GM23338 (cell line): Measurements from ENCODE around the gene OPTC. TPM values are rescaled to one million over a fixed set of nuclear protein-coding genes. Genes with fewer than 3 reads are reported as not detected.

Experiments
- ATAC-seq: fragments of 200-7000 bp; cut with Tn5 transposase; 3 replicates; pipeline ENCODE4 v1.9.1; 2020
- DNase-seq: peaks from one replicate; pipeline ENCODE4 v3.0.0-alpha.2; 2015; ENCODE audit warnings: low spot score
- H2AFZ ChIP-seq: fragments of 200-600 bp; sonication (generic); 2 replicates; pipeline ENCODE4 v1.8.0; 2016; ENCODE audit warnings: antibody characterized with exemption, mild to moderate bottlenecking, moderate library complexity
- H3F3A ChIP-seq: fragments of 200-600 bp; sonication (generic); replicated peaks from 2 replicates; pipeline ENCODE4 v1.8.0; 2017; ENCODE audit warnings: antibody characterized with exemption, mixed run types, low read depth
- H3K27ac ChIP-seq: fragments of 200-600 bp; sonication (generic); 2 replicates; pipeline ENCODE4 v1.6.1; 2016; ENCODE audit warnings: low read depth
- H3K27me3 ChIP-seq: fragments of 200-600 bp; sonication (generic); 2 replicates; pipeline ENCODE4 v1.8.0; 2016; ENCODE audit warnings: mild to moderate bottlenecking, mixed run types, moderate library complexity; ENCODE audit not compliant: insufficient read depth
- H3K36me3 ChIP-seq: fragments of 200-600 bp; sonication (generic); 2 replicates; pipeline ENCODE4 v1.8.0; 2016; ENCODE audit warnings: mild to moderate bottlenecking; ENCODE audit not compliant: insufficient read depth
- H3K4me1 ChIP-seq: fragments of 200-600 bp; sonication (generic); 2 replicates; pipeline ENCODE4 v1.8.0; 2016; ENCODE audit warnings: mild to moderate bottlenecking, moderate library complexity; ENCODE audit not compliant: insufficient read depth
- H3K4me2 ChIP-seq: fragments of 200-600 bp; sonication (generic); 2 replicates; pipeline ENCODE4 v1.7.1; 2017; ENCODE audit warnings: mixed run types
- H3K4me3 ChIP-seq: fragments of 200-600 bp; sonication (generic); 2 replicates; pipeline ENCODE4 v1.6.1; 2016; ENCODE audit warnings: mixed run types
- H3K79me2 ChIP-seq: fragments of 200-600 bp; sonication (generic); replicated peaks from 2 replicates; pipeline ENCODE4 v1.8.0; 2017; ENCODE audit warnings: mild to moderate bottlenecking; ENCODE audit not compliant: insufficient read depth
- H3K9me2 ChIP-seq: fragments of 200-600 bp; sonication (generic); 2 replicates; pipeline ENCODE4 v1.8.0; 2017; ENCODE audit not compliant: insufficient read depth
- H4K20me1 ChIP-seq: fragments of 200-600 bp; sonication (generic); replicated peaks from 2 replicates; pipeline ENCODE4 v1.8.0; 2017; ENCODE audit warnings: mild to moderate bottlenecking; ENCODE audit not compliant: insufficient read depth
- H3K27ac Mint-ChIP-seq: 2 replicates; pipeline ENCODE4 v1.8.0; 2020; ENCODE audit warnings: inconsistent platforms, mild to moderate bottlenecking, moderate library complexity, mixed read lengths
- H3K27me3 Mint-ChIP-seq: 3 replicates; pipeline ENCODE4 v1.8.0; 2022; ENCODE audit warnings: low read depth, mild to moderate bottlenecking, moderate library complexity, mixed read lengths, inconsistent platforms; ENCODE audit not compliant: insufficient read depth, poor library complexity
- H3K36me3 Mint-ChIP-seq: 3 replicates; pipeline ENCODE4 v1.8.0; 2021; ENCODE audit warnings: low read depth, mild to moderate bottlenecking, inconsistent platforms, moderate library complexity, mixed read lengths
- H3K4me1 Mint-ChIP-seq: 3 replicates; pipeline ENCODE4 v1.8.0; 2020; ENCODE audit warnings: mild to moderate bottlenecking, inconsistent platforms, mixed read lengths
- H3K4me3 Mint-ChIP-seq: 3 replicates; pipeline ENCODE4 v1.8.0; 2021; ENCODE audit warnings: moderate library complexity, mild to moderate bottlenecking, inconsistent platforms, mixed read lengths
- H3K9me3 Mint-ChIP-seq: 3 replicates; pipeline ENCODE4 v1.8.0; 2020; ENCODE audit warnings: moderate library complexity, mild to moderate bottlenecking, inconsistent platforms, mixed read lengths
- CREB1 ChIP-seq: fragments of 250-450 bp; sonication (Bioruptor Pico); IDR thresholded peaks from 2 replicates; pipeline ENCODE4 v1.5.0; 2020; ENCODE audit warnings: low read depth, mild to moderate bottlenecking, moderate library complexity
- ETS1 ChIP-seq: IDR thresholded peaks from 2 replicates; pipeline ENCODE4 v1.6.1; 2016; ENCODE audit warnings: antibody characterized with exemption
- EZH2phosphoT487 ChIP-seq: fragments of 200-600 bp; sonication (generic); IDR thresholded peaks from one replicate; pipeline ENCODE4 v1.8.1; 2018; ENCODE audit warnings: antibody characterized with exemption; ENCODE audit not compliant: unreplicated experiment
- NANOG ChIP-seq: IDR thresholded peaks from 2 replicates; pipeline ENCODE4 v1.6.1; 2016; ENCODE audit warnings: antibody characterized with exemption, borderline replicate concordance
- POLR2AphosphoS5 ChIP-seq: IDR thresholded peaks from 2 replicates; pipeline ENCODE4 v1.6.1; 2016; ENCODE audit warnings: antibody characterized with exemption, low read depth
- REST ChIP-seq: IDR thresholded peaks from one replicate; pipeline ENCODE4 v1.6.1; 2018; ENCODE audit warnings: antibody characterized with exemption; ENCODE audit not compliant: unreplicated experiment
- STAT1 ChIP-seq: IDR thresholded peaks from one replicate; pipeline ENCODE4 v1.6.1; 2016; ENCODE audit warnings: antibody characterized with exemption; ENCODE audit not compliant: unreplicated experiment
- ZNF462 ChIP-seq: fragments of 250-450 bp; sonication (Bioruptor Pico); IDR thresholded peaks from 2 replicates; pipeline ENCODE4 v1.5.0; 2020; ENCODE audit warnings: mild to moderate bottlenecking, moderate library complexity
- polyA plus RNA-seq: library from polyadenylated mRNA; unstranded; fragments of >200 nt; fragmentation: Nextera tagmentation; extraction: Ambion mirVana; gene quantifications from 2 replicates; pipeline ENCODE4 v1.2.1, GENCODE V29; 2016
- total RNA-seq: library from RNA; depleted of rRNA; stranded (reverse); fragments of >200 nt; shearing (Covaris generic); gene quantifications from 2 replicates; pipeline ENCODE4 v1.2.3, GENCODE V29; 2014

OPTC gene
- total and polyA plus RNA-seq, 2 experiments from 2014 or later: 0.50 to 1.0 TPM

GRCh38 chr1:203473281-203473680, 20.7 kb upstream of the OPTC start:
- Mint-ChIP-seq H3K27ac (no peak overlapping the region), H3K4me3 (no peak overlapping the region)
- peaks cover 6% of the 10 kb centered on the region; the same call in 1 of the 2 replicates for H3K4me1 ChIP-seq

More at GRCh38 chr1:203473281-203473680, 20.7 kb upstream of the OPTC start:
- DNase-seq (no peak), ATAC-seq (no peak)
- H3K36me3 ChIP-seq: no peaks in the 10 kb centered on the region
- H3K4me1 Mint-ChIP-seq: peaks cover 22% of the 10 kb centered on the region
- no peaks in the 10 kb centered on the region for H3K36me3 Mint-ChIP-seq
- TF ChIP-seq ZNF462 (CRISPR knock-in tag): no peak
- TF ChIP-seq STAT1: no peak
- no peak for TF ChIP-seq ETS1
- no peak for TF ChIP-seq EZH2phosphoT487
- TF ChIP-seq POLR2AphosphoS5: no peak
- no peak for TF ChIP-seq NANOG
- TF ChIP-seq REST: no peak
- no peak for TF ChIP-seq CREB1 (CRISPR knock-in tag)
- no peaks in the 10 kb centered on the region for H3K9me2 ChIP-seq
- no peaks in the 10 kb centered on the region for H3F3A ChIP-seq
- no peaks in the 10 kb centered on the region for H3K9me3 Mint-ChIP-seq
- H2AFZ ChIP-seq: no peak overlapping the region
- no peak overlapping the region for H3K4me2 ChIP-seq
- H4K20me1 ChIP-seq: no peaks in the 10 kb centered on the region
- H3K27ac ChIP-seq: no peak overlapping the region
- H3K4me3 ChIP-seq: no peak overlapping the region
- H3K79me2 ChIP-seq: no peaks in the 10 kb centered on the region
- peaks cover 3% of the 10 kb centered on the region for H3K27me3 Mint-ChIP-seq
- H3K27me3 ChIP-seq: no peaks in the 10 kb centered on the region
